ENCODE measurements around the gene SSC4D.

- TF ChIP-seq POLR2A (IDR thresholded peaks at IDR 0.05): no peak
- no peak for TF ChIP-seq CTCF (IDR thresholded peaks at IDR 0.05)
Observed at GRCh38 chr7:76392531-76393115, 16.9 kb downstream of the SSC4D start.
